Esophagus squamous epithelium (tissue), 5 donors: ENCODE data around the gene MID1. TPM values are rescaled to one million over a fixed set of nuclear protein-coding genes. Genes with fewer than 3 reads are reported as not detected.

Source experiments
- DNase-seq: peaks from one replicate; lab custom pipeline; 2025; lab: John Stamatoyannopoulos, UW
- H3K27ac ChIP-seq, 4 donors: fragments of 200-600 bp; sonication (generic); one replicate each; pipeline ENCODE4 v1.5.1; 2016 to 2019; ENCODE audit warnings: mild to moderate bottlenecking in 1 of 4
- H3K27me3 ChIP-seq, 4 donors: fragments of 200-600 bp; sonication (generic); 1 replicate in 3 of 4; 2 replicates in 1 of 4; pipeline versions ENCODE4 v1.5.1 to v1.6.0; 2017 to 2021; ENCODE audit warnings: antibody characterized with exemption in 1 of 4
- H3K36me3 ChIP-seq, 3 donors: fragments of 200-600 bp; sonication (generic); one replicate each; pipeline ENCODE4 v1.5.1; 2016 to 2019
- H3K4me1 ChIP-seq, 3 donors: fragments of 200-600 bp; sonication (generic); one replicate each; pipeline ENCODE4 v1.5.1; 2017 to 2019
- H3K4me3 ChIP-seq, 4 donors: fragments of 200-600 bp; sonication (generic); 1 replicate in 3 of 4; 2 replicates in 1 of 4; pipeline ENCODE4 v1.5.1; 2016 to 2019; ENCODE audit warnings: mild to moderate bottlenecking in 2 of 4, moderate library complexity in 1 of 4
- H3K9me3 ChIP-seq, 3 donors: fragments of 200-600 bp; sonication (generic); one replicate each; pipeline ENCODE4 v1.5.1; 2016 to 2019
- CTCF ChIP-seq, 6 experiments: fragments of 450-650 bp in 4 of 6; fragments of 200-600 bp in 2 of 6; sonication (generic) in 2 of 6; IDR thresholded peaks; one replicate each; pipeline ENCODE4 v1.5.1; 2016 to 2019; ENCODE audit warnings: antibody characterized with exemption in 6 of 6, mild to moderate bottlenecking in 4 of 6, moderate library complexity in 4 of 6
- POLR2A ChIP-seq, 4 donors: fragments of 450-650 bp; IDR thresholded peaks; one replicate each; pipeline ENCODE4 v1.6.1; 2017; ENCODE audit warnings: antibody characterized with exemption in 4 of 4, mild to moderate bottlenecking in 4 of 4, moderate library complexity in 3 of 4
- WGBS, 2 donors: methylation state at CpG; one replicate each; pipeline ENCODE4 v1.1.5; 2018; 5-methylcytosine and 5-hydroxymethylcytosine counted together
- intact Hi-C: fragments of 100-400 bp; cut with DNase I; formaldehyde crosslinking; loops from one replicate; pipeline ENCODE4 v1.15.0; 2022
- total RNA-seq, 4 donors: library from RNA; depleted of rRNA; stranded (reverse); fragments of >200 nt; gene quantifications; one replicate each; pipeline ENCODE4 v1.1.0, GENCODE V29; 2016
- donor health status: DM: yes; HTN: yes; CAD: no.

Gene MID1
- total RNA-seq, 4 donors from 2014 or later: 9.9 to 18.5 (median 14.7) TPM

- TF ChIP-seq CTCF (IDR thresholded peaks at IDR 0.05): no peak
- no peak for TF ChIP-seq POLR2A (IDR thresholded peaks at IDR 0.05)
- 74% methylated on average over 4 of the region's 4 CpGs; no CpG with 5 or more reads in 1 of the 2 donors for WGBS, 2 donors
- no peaks in the 10 kb centered on the region for H3K9me3 ChIP-seq
- no peaks in the 10 kb centered on the region for H3K36me3 ChIP-seq
- intact Hi-C loops: no loop called here
- H3K4me1 ChIP-seq: no peaks in the 10 kb centered on the region
- DNase-seq: no peak
- no peaks in the 10 kb centered on the region for H3K27me3 ChIP-seq
- H3K27ac ChIP-seq: no peak overlapping the region
- no peak overlapping the region for H3K4me3 ChIP-seq
Observed at GRCh38 chrX:10555846-10556245, 64.5 kb downstream of the MID1 start.

- DNase-seq: no peak
- intact Hi-C loops: no loop called here
- Histone ChIP-seq H3K27me3 (no peaks in the 10 kb centered on the region), H3K4me3 (no peak overlapping the region), H3K36me3 (no peaks in the 10 kb centered on the region), H3K27ac (peak overlapping the region in 1 of 4 donors; percentile 19), H3K9me3 (no peaks in the 10 kb centered on the region), H3K4me1 (peaks cover 0 to 8% (median 0%) of the 10 kb centered on the region in 3 donors)
- 74 to 85% methylated on average over 3 to 6 of the region's 6 CpGs for WGBS, 2 donors
- TF ChIP-seq CTCF (IDR thresholded peaks at IDR 0.05) (no peak), POLR2A (IDR thresholded peaks at IDR 0.05) (no peak)
Observed at GRCh38 chrX:10554612-10555270, 65.6 kb downstream of the MID1 start.

GRCh38 chrX:10549280-10549679 is 71.1 kb downstream of the MID1 start:
- Histone ChIP-seq H3K36me3 (no peaks in the 10 kb centered on the region), H3K4me3 (no peak overlapping the region), H3K27ac (no peak overlapping the region), H3K4me1 (peaks cover 0 to 18% (median 0%) of the 10 kb centered on the region in 3 donors), H3K9me3 (no peaks in the 10 kb centered on the region), H3K27me3 (no peaks in the 10 kb centered on the region)
- TF ChIP-seq POLR2A (IDR thresholded peaks at IDR 0.05): no peak
- no peak for TF ChIP-seq CTCF (IDR thresholded peaks at IDR 0.05)
- no peak for DNase-seq
- WGBS, 2 donors: 14 to 47% methylated on average over 2 of the region's 2 CpGs
- intact Hi-C loops: no loop called here

GRCh38 chrX:10548688-10549087 is 71.7 kb downstream of the MID1 start:
- no peaks in the 10 kb centered on the region for H3K9me3 ChIP-seq
- no peak for DNase-seq
- no peak overlapping the region for H3K4me3 ChIP-seq
- no peaks in the 10 kb centered on the region for H3K36me3 ChIP-seq
- no peaks in the 10 kb centered on the region for H3K27me3 ChIP-seq
- intact Hi-C loops: no loop called here
- H3K4me1 ChIP-seq: peaks cover 0 to 18% (median 0%) of the 10 kb centered on the region in 3 donors
- H3K27ac ChIP-seq: no peak overlapping the region
- WGBS, 2 donors: 54 to 73% methylated on average over 2 of the region's 2 CpGs
- TF ChIP-seq POLR2A (IDR thresholded peaks at IDR 0.05) (no peak), CTCF (IDR thresholded peaks at IDR 0.05) (no peak)

- Histone ChIP-seq H3K4me1 (peaks cover 0 to 18% (median 0%) of the 10 kb centered on the region in 3 donors), H3K27ac (no peak overlapping the region), H3K27me3 (no peaks in the 10 kb centered on the region), H3K9me3 (no peaks in the 10 kb centered on the region), H3K4me3 (no peak overlapping the region), H3K36me3 (no peaks in the 10 kb centered on the region)
- DNase-seq: no peak
- 16 to 19% methylated on average over 1 of the region's 1 CpG for WGBS, 2 donors
- intact Hi-C loops: no loop called here
- TF ChIP-seq CTCF (IDR thresholded peaks at IDR 0.05): no peak
- no peak for TF ChIP-seq POLR2A (IDR thresholded peaks at IDR 0.05)
Observed at GRCh38 chrX:10545882-10546281, 74.5 kb downstream of the MID1 start.
